Kidney (tissue), 14 donors: ENCODE measurements around the gene ABL2. TPM values are rescaled to one million over a fixed set of nuclear protein-coding genes. Genes with fewer than 3 reads are reported as not detected.

Experiments
- DNase-seq, 5 donors: peaks; one replicate each; pipeline ENCODE4 v3.0.0-alpha.2; 2013 to 2020
- FAIRE-seq: peaks from 2 replicates; lab custom pipeline; 2012; peaks lifted over from hg19 to GRCh38; lab: Jason Lieb, UNC
- H3K27ac ChIP-seq, 2 donors: one replicate each; pipeline ENCODE4 v1.7.0; 2013; ENCODE audit warnings: low read depth in 2 of 2, low read length in 2 of 2, inconsistent platforms in 1 of 2
- H3K27me3 ChIP-seq: one replicate; pipeline ENCODE4 v1.7.1; 2013; ENCODE audit warnings: low read length, inconsistent platforms; ENCODE audit not compliant: control insufficient read depth, insufficient read depth
- H3K36me3 ChIP-seq, 3 donors: one replicate each; pipeline versions ENCODE4 v1.7.0 to v1.7.1; 2013; ENCODE audit warnings: low read length in 3 of 3, control low read depth in 1 of 3, inconsistent platforms in 1 of 3; ENCODE audit not compliant: insufficient read depth in 3 of 3, control insufficient read depth in 2 of 3
- H3K4me1 ChIP-seq, 3 donors: one replicate each; pipeline versions ENCODE4 v1.7.0 to v1.7.1; 2013; ENCODE audit warnings: low read length in 3 of 3, inconsistent platforms in 1 of 3, low read depth in 1 of 3; ENCODE audit not compliant: control insufficient read depth in 2 of 3, insufficient read depth in 2 of 3
- H3K4me3 ChIP-seq, 3 donors: one replicate each; pipeline versions ENCODE4 v1.7.0 to v1.8.1; 2013; ENCODE audit warnings: low read length in 3 of 3, control low read depth in 1 of 3, inconsistent platforms in 1 of 3
- H3K9ac ChIP-seq, 3 donors: one replicate each; pipeline versions ENCODE4 v1.7.0 to v1.7.1; 2013; ENCODE audit warnings: low read length in 3 of 3, control low read depth in 1 of 3, inconsistent platforms in 1 of 3
- H3K9me3 ChIP-seq, 3 donors: one replicate each; pipeline versions ENCODE4 v1.7.0 to v1.7.1; 2013; ENCODE audit warnings: low read length in 3 of 3, control low read depth in 1 of 3, inconsistent platforms in 1 of 3; ENCODE audit not compliant: control insufficient read depth in 2 of 3, insufficient read depth in 1 of 3
- intact Hi-C: fragments of 100-400 bp; cut with DNase I; formaldehyde crosslinking; loops from one replicate; pipeline ENCODE4 v1.11.1; 2022
- polyA plus RNA-seq: library from polyadenylated mRNA; stranded (reverse); fragments of 350-450 nt; fragmentation: Illumina TruSeq; extraction: RNeasy Lipid Tissue Mini Kit (QIAGEN cat#74804); gene quantifications from one replicate; pipeline ENCODE4 v1.2.3, GENCODE V29; 2014; ENCODE audit warnings: low read depth, low replicate concordance; ENCODE audit not compliant: insufficient read depth
- total RNA-seq: library from RNA; stranded (reverse); fragmentation: NEBNext Ultra II Directional; extraction: Animal tissue kit (Norgen Biotek cat#: 25700); gene quantifications from one replicate; pipeline ENCODE4 v1.2.1, GENCODE V29; 2021
- TF ChIP-seq, protein P1 (sequence below): IDR thresholded peaks from 3 replicates; pipeline ENCODE4 v1.5.1; 2012; ENCODE audit warnings: mild to moderate bottlenecking, moderate library complexity, borderline replicate concordance; ENCODE audit not compliant: insufficient read depth; ENCODE audit errors: extremely low read depth
- donor health status: control.
- donor health status: control.
- donor health status: control.
- donor health status: control.
- donor health status: control.
- donor health status: DM: yes; HTN: yes; CAD: no.
- donor health status: Normal renal cell carcinoma (clear cell type).

ABL2 gene
- total and polyA plus RNA-seq, 2 donors from 2014 or later = 1.6 to 29.6 TPM

DNA sequence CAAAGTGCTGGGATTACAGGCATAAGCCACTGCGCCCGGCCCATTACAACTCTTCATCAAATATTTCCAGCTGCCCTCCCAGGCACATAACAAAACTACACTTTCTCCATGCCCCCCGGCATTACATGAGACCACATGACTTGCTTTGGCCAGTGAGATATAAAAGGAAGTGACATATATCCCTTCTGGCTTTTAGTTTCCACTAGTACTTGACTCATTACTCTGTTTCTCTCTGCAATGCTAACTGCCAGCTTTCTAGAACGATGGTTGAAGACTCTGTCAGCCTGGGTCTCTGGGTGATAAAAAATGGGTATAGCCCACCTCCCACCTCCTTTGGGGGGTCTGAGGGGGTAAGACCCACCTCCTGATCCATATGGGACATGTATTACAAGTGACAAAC lies 24.2 kb downstream of the ABL2 start:
- TF ChIP-seq, protein P1, sequence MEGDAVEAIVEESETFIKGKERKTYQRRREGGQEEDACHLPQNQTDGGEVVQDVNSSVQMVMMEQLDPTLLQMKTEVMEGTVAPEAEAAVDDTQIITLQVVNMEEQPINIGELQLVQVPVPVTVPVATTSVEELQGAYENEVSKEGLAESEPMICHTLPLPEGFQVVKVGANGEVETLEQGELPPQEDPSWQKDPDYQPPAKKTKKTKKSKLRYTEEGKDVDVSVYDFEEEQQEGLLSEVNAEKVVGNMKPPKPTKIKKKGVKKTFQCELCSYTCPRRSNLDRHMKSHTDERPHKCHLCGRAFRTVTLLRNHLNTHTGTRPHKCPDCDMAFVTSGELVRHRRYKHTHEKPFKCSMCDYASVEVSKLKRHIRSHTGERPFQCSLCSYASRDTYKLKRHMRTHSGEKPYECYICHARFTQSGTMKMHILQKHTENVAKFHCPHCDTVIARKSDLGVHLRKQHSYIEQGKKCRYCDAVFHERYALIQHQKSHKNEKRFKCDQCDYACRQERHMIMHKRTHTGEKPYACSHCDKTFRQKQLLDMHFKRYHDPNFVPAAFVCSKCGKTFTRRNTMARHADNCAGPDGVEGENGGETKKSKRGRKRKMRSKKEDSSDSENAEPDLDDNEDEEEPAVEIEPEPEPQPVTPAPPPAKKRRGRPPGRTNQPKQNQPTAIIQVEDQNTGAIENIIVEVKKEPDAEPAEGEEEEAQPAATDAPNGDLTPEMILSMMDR = no peak
- Histone ChIP-seq H3K9ac (no peak overlapping the region), H3K4me3 (no peak overlapping the region), H3K27ac (no peak overlapping the region), H3K4me1 (no peaks in the 10 kb centered on the region), H3K9me3 (no peaks in the 10 kb centered on the region), H3K27me3 (no peaks in the 10 kb centered on the region), H3K36me3 (no peaks in the 10 kb centered on the region)
- no peak for DNase-seq
- intact Hi-C loops = no loop called here
- no peak for FAIRE-seq

- Histone ChIP-seq H3K27ac (no peak overlapping the region), H3K9ac (no peak overlapping the region), H3K36me3 (no peaks in the 10 kb centered on the region), H3K27me3 (no peaks in the 10 kb centered on the region), H3K4me1 (no peaks in the 10 kb centered on the region), H3K4me3 (no peak overlapping the region), H3K9me3 (no peaks in the 10 kb centered on the region)
- TF ChIP-seq, protein P1 = no peak
- FAIRE-seq = no peak
- DNase-seq = no peak
- intact Hi-C loops = no loop called here
These were observed 27.3 kb downstream of the ABL2 start for GRCh38 chr1:179202161-179202560.

DNA sequence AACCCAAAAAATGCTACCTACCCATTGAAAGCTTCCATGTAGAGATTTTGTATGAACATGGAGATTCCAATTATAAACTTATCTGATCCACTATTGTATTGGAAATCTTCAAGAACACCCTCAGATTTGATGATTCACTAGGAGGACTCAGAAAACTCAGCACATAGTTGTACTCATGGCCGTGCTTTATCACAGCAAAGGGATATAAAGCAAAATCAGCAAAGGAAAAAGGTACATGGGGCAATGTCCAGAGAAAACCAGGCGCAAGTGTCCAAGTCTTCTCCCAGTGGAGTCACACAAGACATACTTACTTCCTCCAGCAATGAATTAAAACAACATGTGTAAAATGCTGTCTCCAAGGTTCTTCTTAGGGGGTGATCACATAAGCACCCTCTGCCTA lies 28.9 kb downstream of the ABL2 start:
- FAIRE-seq = no peak

More for the DNA sequence above, 28.9 kb downstream of the ABL2 start:
- Histone ChIP-seq H3K27me3 (no peaks in the 10 kb centered on the region), H3K9me3 (no peaks in the 10 kb centered on the region), H3K4me3 (no peak overlapping the region), H3K9ac (no peak overlapping the region), H3K36me3 (no peaks in the 10 kb centered on the region), H3K4me1 (no peaks in the 10 kb centered on the region), H3K27ac (no peak overlapping the region)
- no peak for DNase-seq
- TF ChIP-seq, protein P1 = no peak
- intact Hi-C loops = no loop called here
